ENCODE data around the gene DDX4. TPM values are rescaled to one million over a fixed set of nuclear protein-coding genes. Genes with fewer than 3 reads are reported as not detected.

DDX4 gene
- polyA plus RNA-seq, 3 donors = not detected

GRCh38 chr5:55763746-55764420, 26.0 kb downstream of the DDX4 start:
- Mint-ChIP-seq H3K27me3 (ENCODE audit: low read depth in 3 of 3) (peaks cover 0 to 1% (median 0%) of the 10 kb centered on the region in 3 donors), H3K4me1 (peaks cover 3% of the 10 kb centered on the region), H3K27ac (no peak overlapping the region), H3K36me3 (no peaks in the 10 kb centered on the region), H3K9me3 (peaks cover 0 to 2% (median 0%) of the 10 kb centered on the region in 7 donors), H3K4me3 (no peak overlapping the region)
- intact Hi-C loops (cut with micrococcal nuclease) = no loop called here
- no peaks in the 10 kb centered on the region for H4K20me1 ChIP-seq (ENCODE audit: insufficient read depth, low read length)
- H3K27ac ChIP-seq (ENCODE audit: low read depth in 1 of 2, low read length in 2 of 2) = no peak overlapping the region
- no peak overlapping the region for H2AFZ ChIP-seq (ENCODE audit: insufficient read depth, low read depth, low read length, poor library complexity, severe bottlenecking)
- no peak for TF ChIP-seq CTCF (IDR thresholded peaks at IDR 0.05)
- DNase-seq = no peak
- WGBS (ENCODE audit: insufficient coverage) = no CpG with 5 or more reads among the region's 2 CpGs
- H3K27me3 ChIP-seq (ENCODE audit: control insufficient read depth in 2 of 2, insufficient read depth in 2 of 2, low read length in 2 of 2) = peaks cover 0 to 2% of the 10 kb centered on the region in 2 donors
- H3K9ac ChIP-seq (ENCODE audit: insufficient read depth, low read length, poor library complexity, severe bottlenecking) = no peak overlapping the region
- H3K4me1 ChIP-seq (ENCODE audit: control insufficient read depth in 1 of 2, insufficient read depth in 2 of 2, low read length in 2 of 2) = no peaks in the 10 kb centered on the region
- no peak overlapping the region for H3K4me2 ChIP-seq (replicated peaks; ENCODE audit: extremely low read depth, low read length, poor library complexity, severe bottlenecking)
- H3K79me2 ChIP-seq (ENCODE audit: insufficient read depth, low read length) = no peaks in the 10 kb centered on the region
- H3K36me3 ChIP-seq (replicated peaks in 1 of 2; ENCODE audit: control insufficient read depth in 1 of 2, insufficient read depth in 2 of 2, low read length in 2 of 2) = no peaks in the 10 kb centered on the region
- no peak overlapping the region for H3K4me3 ChIP-seq (replicated peaks in 1 of 3; ENCODE audit: low read depth in 2 of 3, low read length in 3 of 3)
- H3K9me3 ChIP-seq (replicated peaks in 1 of 2; ENCODE audit: control insufficient read depth in 1 of 2, insufficient read depth in 1 of 2, low read length in 2 of 2) = no peaks in the 10 kb centered on the region

- Histone ChIP-seq H3K27ac (ENCODE audit: low read depth in 1 of 2, low read length in 2 of 2) (no peak overlapping the region), H3K4me1 (ENCODE audit: control insufficient read depth in 1 of 2, insufficient read depth in 2 of 2, low read length in 2 of 2) (peaks cover 3 to 15% of the 10 kb centered on the region in 2 donors), H3K27me3 (ENCODE audit: control insufficient read depth in 2 of 2, insufficient read depth in 2 of 2, low read length in 2 of 2) (no peaks in the 10 kb centered on the region), H3K4me3 (replicated peaks in 1 of 3; ENCODE audit: low read depth in 2 of 3, low read length in 3 of 3) (no peak overlapping the region), H2AFZ (ENCODE audit: insufficient read depth, low read depth, low read length, poor library complexity, severe bottlenecking) (no peak overlapping the region), H3K79me2 (ENCODE audit: insufficient read depth, low read length) (no peaks in the 10 kb centered on the region), H4K20me1 (ENCODE audit: insufficient read depth, low read length) (no peaks in the 10 kb centered on the region), H3K4me2 (replicated peaks; ENCODE audit: extremely low read depth, low read length, poor library complexity, severe bottlenecking) (no peak overlapping the region), H3K9ac (ENCODE audit: insufficient read depth, low read length, poor library complexity, severe bottlenecking) (no peak overlapping the region), H3K9me3 (replicated peaks in 1 of 2; ENCODE audit: control insufficient read depth in 1 of 2, insufficient read depth in 1 of 2, low read length in 2 of 2) (no peaks in the 10 kb centered on the region), H3K36me3 (replicated peaks in 1 of 2; ENCODE audit: control insufficient read depth in 1 of 2, insufficient read depth in 2 of 2, low read length in 2 of 2) (no peaks in the 10 kb centered on the region)
- H3K27ac Mint-ChIP-seq = no peak overlapping the region
- no peaks in the 10 kb centered on the region for H3K36me3 Mint-ChIP-seq
- H3K9me3 Mint-ChIP-seq = peaks cover 0 to 8% (median 0%) of the 10 kb centered on the region in 7 donors
- no peaks in the 10 kb centered on the region for H3K27me3 Mint-ChIP-seq (ENCODE audit: low read depth in 3 of 3)
- TF ChIP-seq CTCF (IDR thresholded peaks at IDR 0.05) = no peak
- no CpG with 5 or more reads among the region's 2 CpGs for WGBS (ENCODE audit: insufficient coverage)
- no peak for DNase-seq
- H3K4me1 Mint-ChIP-seq = peaks cover 13% of the 10 kb centered on the region
- intact Hi-C loops (cut with micrococcal nuclease) = no loop called here
- no peak overlapping the region for H3K4me3 Mint-ChIP-seq
These were observed 30.4 kb downstream of the DDX4 start for GRCh38 chr5:55768279-55768678.
